AG09309 (cell line): ENCODE results near the gene JMJD1C.

Source experiments
- DNase-seq: peaks from one replicate; pipeline ENCODE4 v3.0.0-alpha.2; 2010; ENCODE audit warnings: low read depth
- H3K4me3 ChIP-seq: 2 replicates; pipeline ENCODE4 v1.5.1; 2011; ENCODE audit warnings: mild to moderate bottlenecking, low read depth, low read length, moderate library complexity; ENCODE audit not compliant: control insufficient read depth
- CTCF ChIP-seq: IDR thresholded peaks from 2 replicates; pipeline ENCODE4 v1.5.1; 2011; ENCODE audit warnings: mild to moderate bottlenecking, low read depth, low read length, inconsistent platforms; ENCODE audit not compliant: insufficient read depth, control insufficient read depth; ENCODE audit errors: missing control alignments

The JMJD1C gene

GRCh38 chr10:63166742-63167258, 299.0 kb downstream of the JMJD1C start:
- peak; percentile 79 for TF ChIP-seq CTCF
- peak; percentile 55 for DNase-seq
- no peak overlapping the region for H3K4me3 ChIP-seq

- no peak overlapping the region for H3K4me3 ChIP-seq
- no peak for TF ChIP-seq CTCF
- DNase-seq, result no peak
Measured at GRCh38 chr10:63165249-63165648, 300.5 kb downstream of the JMJD1C start.

- no peak for DNase-seq
- TF ChIP-seq CTCF, result no peak
- H3K4me3 ChIP-seq, result no peak overlapping the region
Measured at GRCh38 chr10:63164166-63164623, 301.6 kb downstream of the JMJD1C start.

- TF ChIP-seq CTCF, result no peak
Measured at GRCh38 chr10:63161592-63161991, 304.2 kb downstream of the JMJD1C start.

GRCh38 chr10:63157845-63158624, 307.7 kb downstream of the JMJD1C start:
- no peak overlapping the region for H3K4me3 ChIP-seq
- DNase-seq, result peak; percentile 84
- peak; percentile 71 for TF ChIP-seq CTCF

More at GRCh38 chr10:63161592-63161991, 304.2 kb downstream of the JMJD1C start:
- no peak for DNase-seq
- no peak overlapping the region for H3K4me3 ChIP-seq

GRCh38 chr10:63156236-63156635, 309.5 kb downstream of the JMJD1C start:
- no peak overlapping the region for H3K4me3 ChIP-seq
- DNase-seq, result peak; percentile 52
- no peak for TF ChIP-seq CTCF
